ENCODE measurements around the gene SPHK2.
A peak's percentile ranks its signal among the peaks of the same experiment; 100 is the strongest.
"Not testable (repeated sequence)": the region's sequence is repeated elsewhere in the genome, so short reads cannot be mapped to it uniquely, and the experiment has no call there.

SPHK2 gene

DNA sequence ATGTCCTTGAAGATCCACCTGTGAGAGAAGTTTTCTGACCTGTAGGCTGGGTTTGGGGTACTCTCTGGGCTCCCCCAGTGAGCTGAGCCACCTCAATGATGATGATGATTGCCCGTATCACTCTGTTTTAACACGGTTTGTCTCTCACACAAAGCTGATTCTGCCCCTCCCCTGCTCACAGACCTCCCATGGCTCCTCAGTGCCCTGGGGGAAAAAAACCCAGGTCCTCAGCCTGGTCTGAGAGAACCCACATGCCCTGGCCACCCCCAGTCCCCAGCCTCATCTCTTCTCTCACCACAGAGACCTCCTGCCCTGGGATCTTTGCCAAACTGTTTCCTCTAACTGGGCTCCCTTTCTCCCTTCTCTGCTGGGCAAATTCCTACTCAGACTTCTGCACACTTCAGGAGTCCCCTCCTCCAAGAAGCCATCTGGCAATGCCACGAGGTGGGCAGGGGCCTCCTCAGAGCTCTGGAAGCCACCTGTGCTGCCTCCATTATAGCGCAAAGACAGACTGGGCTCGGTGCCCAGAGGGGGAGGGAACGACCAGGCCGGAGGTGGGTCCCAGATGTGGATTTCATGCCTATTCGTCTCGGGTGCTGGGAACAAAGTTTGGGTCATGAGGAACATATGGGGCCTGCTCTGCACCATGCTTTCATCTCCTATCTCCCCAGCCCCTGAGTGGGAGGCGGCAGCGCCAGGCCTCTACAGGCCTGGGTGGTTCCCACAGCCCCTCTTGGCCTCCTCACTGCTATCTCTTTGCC lies 35.2 kb downstream of the SPHK2 start:
- Histone ChIP-seq H3K4me1 (peaks cover 47 to 73% (median 61%) of the 10 kb centered on the region in 10 experiments), H3K27me3 (no peaks in the 10 kb centered on the region), H3K4me2 (peak overlapping the region; percentile 23 to 78 (median 64); a peak in 21 of 22 replicates), H3K9ac (peak overlapping the region in 10 of 11 experiments; percentile 1 to 68 (median 50); a peak in 17 of 22 replicates), H3K36me3 (no peaks in the 10 kb centered on the region), H3K27ac (peak overlapping the region in 9 of 11 experiments; percentile 15 to 100 (median 94); a peak in 20 of 22 replicates), H4K20me1 (no peaks in the 10 kb centered on the region), H3K4me3 (no peak overlapping the region), H3K9me3 (replicated peaks in 1 of 11) (no peaks in the 10 kb centered on the region)
- TF ChIP-seq Cebpa-rat (IDR thresholded peaks at IDR 0.05): no peak

DNA sequence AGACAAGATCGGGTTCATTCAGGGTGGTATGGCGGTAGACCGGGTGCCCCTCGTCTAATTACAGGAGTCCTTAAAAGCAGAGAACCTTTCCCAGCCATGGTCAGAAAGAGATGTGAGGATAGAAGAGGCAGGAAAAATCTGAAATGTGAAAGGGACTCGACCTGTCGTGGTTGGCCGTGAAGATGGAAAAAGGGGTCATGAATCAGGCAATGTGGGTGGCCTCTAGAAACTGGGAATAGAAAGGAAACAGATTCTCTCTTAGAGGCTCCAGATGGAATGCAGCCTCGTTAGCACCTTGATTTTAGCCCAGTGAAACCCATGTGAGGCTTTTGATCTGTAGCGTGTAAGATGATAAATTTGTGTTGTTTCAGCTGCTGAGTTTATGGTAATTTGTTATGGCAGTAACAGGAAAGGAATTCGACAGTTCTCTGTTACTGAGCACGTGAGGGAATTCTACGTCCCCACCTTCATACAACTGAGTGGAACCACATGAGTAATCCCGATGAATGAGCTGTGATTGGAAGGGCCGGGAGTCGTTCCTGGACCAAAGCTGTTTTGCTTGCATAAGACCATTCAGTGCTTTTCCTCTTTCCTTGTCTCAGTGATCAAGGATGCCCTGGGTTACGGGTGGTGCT lies 37.7 kb downstream of the SPHK2 start:
- H4K20me1 ChIP-seq: no peaks in the 10 kb centered on the region
- H3K4me3 ChIP-seq: no peak overlapping the region
- H3K9me3 ChIP-seq (replicated peaks in 1 of 11): no peaks in the 10 kb centered on the region; a peak in 1 of 22 replicates
- TF ChIP-seq Cebpa-rat (IDR thresholded peaks at IDR 0.05): no peak
- H3K27ac ChIP-seq: peak overlapping the region in 2 of 11 experiments; percentile 3 to 34; a peak in 2 of 22 replicates
- H3K4me1 ChIP-seq: peaks cover 39 to 70% (median 57%) of the 10 kb centered on the region in 10 experiments
- H3K27me3 ChIP-seq: no peaks in the 10 kb centered on the region
- H3K4me2 ChIP-seq: peak overlapping the region in 2 of 11 experiments; percentile 4 to 26; a peak in 2 of 22 replicates
- H3K9ac ChIP-seq: no peak overlapping the region
- no peaks in the 10 kb centered on the region for H3K36me3 ChIP-seq

DNA sequence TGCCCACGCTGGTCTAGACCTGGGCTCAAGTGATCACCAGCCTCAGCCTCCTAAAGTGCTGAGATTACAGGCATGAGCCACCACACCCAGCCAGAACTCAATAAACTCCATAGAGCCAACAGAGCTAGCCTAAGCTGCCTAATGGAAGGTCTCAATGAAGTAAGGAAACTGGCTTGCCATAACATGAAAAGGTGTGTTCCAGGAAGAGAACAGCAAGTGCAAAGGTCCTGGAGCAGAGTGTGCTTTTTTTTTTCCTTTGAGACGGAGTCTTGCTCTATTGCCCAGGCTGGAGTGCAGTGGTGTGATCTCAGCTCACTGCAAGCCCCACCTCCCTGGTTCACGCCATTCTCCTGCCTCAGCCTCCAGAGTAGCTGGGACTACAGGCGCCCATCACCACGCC lies 38.5 kb downstream of the SPHK2 start:
- not testable (repeated sequence) for H3K9ac ChIP-seq; H3K27me3 ChIP-seq; H3K36me3 ChIP-seq; H3K9me3 ChIP-seq (replicated peaks in 1 of 11); H3K4me3 ChIP-seq; H4K20me1 ChIP-seq; H3K27ac ChIP-seq
- H3K4me1 ChIP-seq: peaks cover 32 to 70% (median 54%) of the 10 kb centered on the region in 10 experiments
- H3K4me2 ChIP-seq: peak overlapping the region in 1 of 11 experiments; percentile 26; a peak in 1 of 22 replicates

DNA sequence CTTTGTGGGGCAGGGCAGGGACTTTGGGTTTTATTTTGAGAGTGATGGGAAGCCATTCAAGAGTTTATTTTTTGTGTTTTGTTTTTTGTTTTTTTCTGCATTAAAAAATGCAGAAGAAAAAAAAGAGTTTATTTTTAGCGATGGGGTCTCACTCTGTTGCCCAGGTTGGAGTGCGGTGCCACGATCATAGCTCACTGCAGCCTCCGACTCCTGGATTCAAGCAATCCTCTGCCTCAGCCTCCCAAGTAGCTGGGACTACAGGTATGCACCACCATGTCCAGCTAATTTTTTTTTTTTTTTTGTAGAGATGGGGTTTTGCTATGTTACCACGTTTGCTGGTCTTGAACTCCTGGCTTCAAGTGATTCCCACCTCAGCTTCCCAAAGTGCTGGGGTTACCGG lies 39.2 kb downstream of the SPHK2 start:
- Histone ChIP-seq H3K4me2 (no peak overlapping the region), H3K27me3 (no peaks in the 10 kb centered on the region), H3K4me1 (peaks cover 26 to 69% (median 47%) of the 10 kb centered on the region in 10 experiments), H4K20me1 (no peaks in the 10 kb centered on the region), H3K4me3 (no peak overlapping the region), H3K36me3 (no peaks in the 10 kb centered on the region), H3K27ac (no peak overlapping the region), H3K9ac (no peak overlapping the region), H3K9me3 (replicated peaks in 1 of 11) (no peaks in the 10 kb centered on the region; a peak in 1 of 22 replicates)
- TF ChIP-seq Cebpa-rat (IDR thresholded peaks at IDR 0.05): no peak

DNA sequence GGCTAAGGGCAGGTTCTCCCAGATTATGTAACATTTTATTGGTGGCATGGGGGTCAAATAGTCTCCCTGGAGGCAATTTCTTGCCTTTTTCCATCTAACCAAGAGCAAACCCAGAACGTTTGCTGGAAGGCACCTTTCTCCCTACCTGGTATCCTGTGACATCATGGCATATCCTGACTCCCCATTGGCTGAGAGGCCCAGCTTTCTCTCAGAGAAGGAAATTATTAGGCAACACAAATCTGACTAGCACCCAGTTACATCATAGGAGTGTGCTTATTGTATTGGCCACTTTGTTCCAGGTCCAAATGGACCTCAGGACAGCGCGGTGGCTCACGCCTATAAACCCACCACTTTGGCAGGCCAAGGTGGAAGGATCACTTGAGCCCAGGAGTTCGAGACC lies 40.5 kb downstream of the SPHK2 start:
- Histone ChIP-seq H3K4me3 (no peak overlapping the region), H3K9me3 (replicated peaks in 1 of 11) (no peaks in the 10 kb centered on the region; a peak in 1 of 22 replicates), H3K4me1 (peaks cover 15 to 57% (median 35%) of the 10 kb centered on the region in 10 experiments), H4K20me1 (no peaks in the 10 kb centered on the region), H3K27me3 (no peaks in the 10 kb centered on the region), H3K27ac (peak overlapping the region in 9 of 11 experiments; percentile 71 to 86 (median 84); a peak in 14 of 22 replicates), H3K36me3 (no peaks in the 10 kb centered on the region), H3K9ac (no peak overlapping the region), H3K4me2 (peak overlapping the region in 8 of 11 experiments; percentile 47 to 74 (median 56); a peak in 11 of 22 replicates)
- peak in 1 of 11 experiments; percentile 27; a peak in 1 of 22 replicates for TF ChIP-seq Cebpa-rat (IDR thresholded peaks at IDR 0.05)

DNA sequence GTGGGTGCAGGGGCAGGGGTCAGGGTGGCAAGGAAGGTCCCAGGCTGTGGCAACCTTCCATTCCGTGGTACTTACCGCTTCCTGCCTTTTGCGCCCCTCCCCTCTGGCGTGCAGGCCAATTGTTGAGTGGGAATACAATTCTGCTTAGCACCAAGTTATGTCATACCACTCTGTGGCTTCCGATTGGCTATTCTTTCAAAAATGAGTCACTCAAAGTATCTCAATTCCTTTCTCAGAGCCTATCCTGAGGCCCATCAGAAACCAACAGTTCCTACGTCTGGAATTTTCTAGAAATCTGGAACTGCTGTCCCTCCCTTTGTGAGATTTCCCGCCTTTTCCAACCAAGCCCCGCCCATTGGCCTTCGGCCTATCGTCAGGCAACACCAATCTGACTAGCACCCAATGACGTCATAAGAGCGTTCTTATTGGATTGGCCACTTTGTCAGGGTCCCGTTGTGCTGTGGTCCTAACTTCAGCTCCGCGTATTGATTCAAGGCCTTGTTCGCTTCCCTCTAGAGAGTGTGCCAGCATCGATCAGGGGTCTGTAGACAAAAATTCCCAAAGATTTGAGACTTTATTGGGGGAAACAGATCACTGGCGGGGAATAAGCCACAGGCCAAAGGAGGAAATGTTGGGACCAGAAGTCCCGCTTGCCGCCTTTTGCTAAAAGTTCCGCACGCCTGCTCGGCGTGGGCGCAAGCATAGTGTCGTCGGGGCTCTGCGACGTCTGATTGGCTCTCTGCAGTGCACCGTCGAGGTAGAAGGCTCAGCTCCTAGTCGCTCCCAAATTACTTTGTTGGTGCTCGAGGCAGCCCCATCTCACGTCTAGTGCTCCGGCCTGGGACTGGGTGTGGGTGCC lies 41.8 kb downstream of the SPHK2 start:
- H3K9ac ChIP-seq: peak overlapping the region in 9 of 11 experiments; percentile 40 to 73 (median 58); a peak in 17 of 22 replicates
- peak overlapping the region; percentile 47 to 74 (median 58) for H3K4me2 ChIP-seq
- H3K27me3 ChIP-seq: no peaks in the 10 kb centered on the region
- peaks cover 13 to 49% (median 30%) of the 10 kb centered on the region in 10 experiments for H3K4me1 ChIP-seq
- TF ChIP-seq Cebpa-rat (IDR thresholded peaks at IDR 0.05): no peak
- H3K36me3 ChIP-seq: no peaks in the 10 kb centered on the region
- no peaks in the 10 kb centered on the region for H4K20me1 ChIP-seq
- peak overlapping the region in 5 of 10 experiments; percentile 21 to 36 (median 28); a peak in 2 of 20 replicates for H3K4me3 ChIP-seq
- no peaks in the 10 kb centered on the region; a peak in 1 of 22 replicates for H3K9me3 ChIP-seq (replicated peaks in 1 of 11)
- H3K27ac ChIP-seq: peak overlapping the region in 10 of 11 experiments; percentile 45 to 86 (median 83); a peak in 21 of 22 replicates

DNA sequence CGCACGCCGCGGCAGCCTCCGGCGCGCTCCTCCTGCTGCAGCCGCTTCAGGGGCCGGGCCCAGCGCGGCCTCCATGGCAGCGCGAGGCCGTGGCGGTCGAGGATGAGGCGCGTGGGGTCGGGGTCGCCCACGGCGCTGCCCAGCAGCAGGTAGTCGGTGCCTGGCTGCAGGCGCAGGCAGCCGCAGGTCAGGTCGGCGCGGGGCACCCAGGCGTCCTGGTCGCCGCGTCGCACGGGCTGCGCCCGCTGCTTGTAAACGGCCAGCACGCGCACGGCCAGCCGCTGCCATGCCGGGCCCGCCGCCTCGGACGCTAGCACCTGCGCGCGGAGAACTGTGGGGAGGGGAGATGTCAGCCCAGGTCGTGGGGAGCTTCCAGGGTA lies 42.4 kb downstream of the SPHK2 start:
- TF ChIP-seq Cebpa-rat (IDR thresholded peaks at IDR 0.05): no peak
- peak overlapping the region in 10 of 11 experiments; percentile 45 to 86 (median 83); a peak in 18 of 22 replicates for H3K27ac ChIP-seq
- no peaks in the 10 kb centered on the region; a peak in 1 of 22 replicates for H3K9me3 ChIP-seq (replicated peaks in 1 of 11)
- H4K20me1 ChIP-seq: no peaks in the 10 kb centered on the region
- H3K4me2 ChIP-seq: peak overlapping the region; percentile 47 to 74 (median 58); a peak in 21 of 22 replicates
- peak overlapping the region in 7 of 11 experiments; percentile 52 to 73 (median 67); a peak in 10 of 22 replicates for H3K9ac ChIP-seq
- no peak overlapping the region for H3K4me3 ChIP-seq
- no peaks in the 10 kb centered on the region for H3K36me3 ChIP-seq
- peaks cover 13 to 49% (median 30%) of the 10 kb centered on the region in 10 experiments for H3K4me1 ChIP-seq
- no peaks in the 10 kb centered on the region for H3K27me3 ChIP-seq

DNA sequence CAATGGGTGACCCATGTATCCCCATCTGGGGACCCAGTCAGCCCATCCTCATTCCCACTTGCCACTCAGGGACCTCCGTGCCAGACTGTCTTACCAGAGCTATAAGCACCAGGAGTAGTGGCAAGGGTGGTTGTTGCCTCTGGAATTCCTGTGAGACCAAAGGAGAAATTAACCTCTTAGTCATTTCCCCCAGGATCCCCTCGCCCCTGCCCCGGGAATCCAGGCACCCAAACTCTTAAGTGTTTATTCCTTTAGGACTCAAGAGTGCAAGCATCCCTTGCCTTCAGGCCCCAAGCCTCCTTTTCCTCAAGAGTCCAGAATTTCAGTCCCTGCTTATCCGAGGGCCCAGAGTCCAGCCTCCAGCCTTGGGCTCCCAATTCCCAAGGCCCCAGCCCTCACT lies 44.4 kb downstream of the SPHK2 start:
- Histone ChIP-seq H3K4me2 (no peak overlapping the region), H4K20me1 (no peaks in the 10 kb centered on the region), H3K4me3 (no peak overlapping the region), H3K36me3 (no peaks in the 10 kb centered on the region), H3K27ac (peak overlapping the region in 1 of 11 experiments; percentile 3; a peak in 2 of 22 replicates), H3K4me1 (peaks cover 13 to 37% (median 25%) of the 10 kb centered on the region in 10 experiments), H3K9ac (no peak overlapping the region), H3K9me3 (replicated peaks in 1 of 11) (no peaks in the 10 kb centered on the region; a peak in 1 of 22 replicates), H3K27me3 (no peaks in the 10 kb centered on the region)
- no peak for TF ChIP-seq Cebpa-rat (IDR thresholded peaks at IDR 0.05)

Data from BLaER1 treated with 17β-estradiol and CSF1 and Interleukin-3, amounts not matched to agents 10 nM and 100 nM (cell line).